Lower leg skin (tissue), 4 donors: ENCODE results near the gene USB1. TPM values are rescaled to one million over a fixed set of nuclear protein-coding genes. Genes with fewer than 3 reads are reported as not detected.

Experiments used
- DNase-seq, 2 donors: peaks; one replicate each; pipeline ENCODE4 v3.0.0-alpha.2; 2019; ENCODE audit warnings: low spot score in 2 of 2
- H3K4me3 ChIP-seq: fragments of 200-600 bp; sonication (generic); 2 replicates; pipeline ENCODE4 v1.5.1; 2017; ENCODE audit warnings: mild to moderate bottlenecking, low read depth; ENCODE audit not compliant: poor library complexity, severe bottlenecking
- CTCF ChIP-seq, 3 donors: fragments of 450-650 bp; IDR thresholded peaks; one replicate each; pipeline ENCODE4 v1.5.1; 2016; ENCODE audit warnings: antibody characterized with exemption in 3 of 3, mild to moderate bottlenecking in 3 of 3, moderate library complexity in 2 of 3
- POLR2A ChIP-seq, 2 donors: fragments of 450-650 bp; IDR thresholded peaks; one replicate each; pipeline ENCODE4 v1.6.1; 2016 to 2017; ENCODE audit warnings: antibody characterized with exemption in 2 of 2, mild to moderate bottlenecking in 1 of 2, moderate library complexity in 1 of 2
- WGBS, 2 donors: methylation state at CpG; one replicate each; pipeline ENCODE4 v1.1.5; 2018; 5-methylcytosine and 5-hydroxymethylcytosine counted together
- intact Hi-C: fragments of 100-400 bp; cut with DNase I; formaldehyde crosslinking; loops from one replicate; pipeline ENCODE4 v1.15.0; 2023; ENCODE audit warnings: low total_unique reads
- total RNA-seq, 4 donors: library from RNA; depleted of rRNA; stranded (reverse); fragments of >200 nt; gene quantifications; one replicate each; pipeline ENCODE4 v1.1.0, GENCODE V29; 2016

Gene USB1
- total RNA-seq, 4 donors from 2014 or later = 13.3 to 34.2 (median 23.3) TPM

DNA sequence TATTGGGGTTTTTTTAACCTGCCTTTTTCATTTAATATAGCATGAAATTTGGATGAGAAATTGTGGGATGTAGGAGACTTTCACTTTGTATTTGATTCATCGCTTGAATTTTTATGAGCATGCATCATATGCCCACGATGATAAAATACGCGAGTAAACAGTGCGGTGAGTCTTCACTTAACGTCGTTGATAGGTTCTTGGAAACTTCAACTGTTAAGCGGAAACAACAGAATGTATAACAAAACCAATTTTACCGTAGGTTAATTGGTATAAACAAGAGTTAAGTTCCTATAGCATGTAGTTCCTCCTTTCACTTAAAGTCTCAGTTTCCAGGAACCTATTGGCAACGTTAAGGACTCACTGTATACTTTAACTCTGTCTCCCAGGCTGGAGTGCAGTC, 53.1 kb downstream of the USB1 start:
- no peak for TF ChIP-seq CTCF (IDR thresholded peaks at IDR 0.05)
- TF ChIP-seq POLR2A (IDR thresholded peaks at IDR 0.05) = no peak
- intact Hi-C loops = no loop called here
- H3K4me3 ChIP-seq = no peak overlapping the region
- 83 to 84% methylated on average over 10 of the region's 10 CpGs for WGBS, 2 donors
- DNase-seq = no peak

GRCh38 chr16:58056580-58056979, 55.4 kb downstream of the USB1 start:
- no peak overlapping the region for H3K4me3 ChIP-seq
- intact Hi-C loops = no loop called here
- no peak for TF ChIP-seq POLR2A (IDR thresholded peaks at IDR 0.05)
- no peak for TF ChIP-seq CTCF (IDR thresholded peaks at IDR 0.05)
- 71 to 73% methylated on average over 5 of the region's 5 CpGs for WGBS, 2 donors
- no peak for DNase-seq

DNA sequence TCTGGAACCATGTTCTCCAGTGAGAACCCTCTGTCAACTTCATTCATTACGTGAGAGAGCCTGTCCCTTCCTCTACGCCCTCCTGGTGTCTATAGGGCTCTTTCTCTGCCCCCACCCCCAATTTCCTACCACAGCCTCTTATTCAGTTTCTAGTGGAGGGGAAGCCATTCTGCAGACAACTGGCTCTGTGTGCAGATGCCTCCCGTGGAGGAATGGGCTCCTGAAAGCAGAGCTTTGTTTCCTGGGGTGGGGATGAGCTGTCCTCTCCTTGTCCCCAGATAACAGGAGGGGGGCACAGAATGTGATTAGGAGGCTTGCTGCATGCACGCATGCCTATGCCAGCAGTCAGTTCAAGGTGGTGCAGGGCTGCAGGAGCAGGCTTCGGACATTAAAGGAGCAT, 55.9 kb downstream of the USB1 start:
- WGBS, 2 donors = 85 to 89% methylated on average over 5 of the region's 5 CpGs
- TF ChIP-seq CTCF (IDR thresholded peaks at IDR 0.05) (no peak), POLR2A (IDR thresholded peaks at IDR 0.05) (no peak)
- intact Hi-C loops = no loop called here

DNA sequence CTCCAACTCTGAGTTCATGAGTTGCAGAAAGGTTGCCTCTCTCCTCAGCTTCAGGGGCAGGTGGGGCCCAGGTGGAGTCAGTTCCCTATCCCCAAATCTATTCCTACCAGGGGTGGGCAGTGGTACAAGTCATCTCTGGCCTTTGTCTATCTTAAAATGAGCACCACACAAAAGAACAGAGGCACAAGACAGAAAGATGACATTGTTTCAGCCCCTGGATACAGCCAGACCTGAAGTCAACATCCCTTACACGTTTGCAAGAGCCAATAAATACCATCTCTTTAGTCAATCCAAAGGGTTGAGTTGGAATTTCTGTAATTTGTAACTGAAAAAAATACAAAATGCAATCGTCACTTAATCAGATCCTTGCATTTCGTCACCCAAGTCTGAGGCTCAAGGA, 56.6 kb downstream of the USB1 start:
- H3K4me3 ChIP-seq = no peak overlapping the region
- TF ChIP-seq CTCF (IDR thresholded peaks at IDR 0.05) (no peak), POLR2A (IDR thresholded peaks at IDR 0.05) (no peak)
- no peak for DNase-seq
- 74 to 79% methylated on average over 3 of the region's 3 CpGs for WGBS, 2 donors
- intact Hi-C loops = no loop called here

More for the DNA sequence above, 55.9 kb downstream of the USB1 start:
- H3K4me3 ChIP-seq = no peak overlapping the region
- DNase-seq = no peak

DNA sequence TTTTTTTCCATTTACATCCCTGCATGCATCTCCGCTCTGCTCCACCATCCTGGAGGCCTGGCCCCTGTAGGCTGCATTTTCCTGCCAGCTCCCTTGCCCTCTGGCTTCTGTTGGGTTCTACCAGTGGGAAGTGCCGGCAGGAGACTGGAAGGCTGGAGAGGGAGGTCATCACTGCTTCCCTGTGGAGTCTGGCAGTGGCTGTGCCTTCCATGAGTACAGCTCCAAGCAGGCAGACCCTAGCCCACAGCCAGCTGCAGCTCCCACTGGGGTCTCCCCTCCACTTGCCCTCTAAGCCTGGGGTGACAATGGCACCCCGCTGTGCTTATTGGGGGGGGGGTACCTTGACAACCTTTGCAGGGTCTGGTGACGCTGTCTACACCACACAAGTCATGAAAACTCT, 61.6 kb downstream of the USB1 start:
- DNase-seq = no peak
- intact Hi-C loops = no loop called here
- whole genome bisulfite sequencing, 2 donors = 83 to 92% methylated on average over 4 of the region's 4 CpGs
- no peak overlapping the region for H3K4me3 ChIP-seq
- no peak for TF ChIP-seq POLR2A (IDR thresholded peaks at IDR 0.05)
- TF ChIP-seq CTCF (IDR thresholded peaks at IDR 0.05) = no peak

- TF ChIP-seq POLR2A (IDR thresholded peaks at IDR 0.05) = no peak
- no peak for TF ChIP-seq CTCF (IDR thresholded peaks at IDR 0.05)
- no peak for DNase-seq
- intact Hi-C loops = no loop called here
- no peak overlapping the region for H3K4me3 ChIP-seq
- WGBS, 2 donors = 57 to 78% methylated on average over 8 of the region's 8 CpGs
These were observed 62.3 kb downstream of the USB1 start for GRCh38 chr16:58063377-58064076.
